GM19351 (cell line): Measurements from ENCODE around the gene GEMIN7.

Source experiments
- ATAC-seq: cut with Tn5 transposase; IDR thresholded peaks from one replicate; pipeline ENCODE4 v1.9.1; 2021; ENCODE audit warnings: mild to moderate bottlenecking, moderate library complexity; ENCODE audit not compliant: unreplicated experiment

GEMIN7 gene, protein sequence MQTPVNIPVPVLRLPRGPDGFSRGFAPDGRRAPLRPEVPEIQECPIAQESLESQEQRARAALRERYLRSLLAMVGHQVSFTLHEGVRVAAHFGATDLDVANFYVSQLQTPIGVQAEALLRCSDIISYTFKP

GRCh38 chr19:45079063-45079910 lies at the start of gene GEMIN7:
Gene GEMIN7 (plus strand): TSS chr19:45079260. CDS start chr19:45090115, 10,855 bp downstream.
- ATAC-seq: peak; percentile 30

GRCh38 chr19:45030825-45031224 lies 48.2 kb upstream of the GEMIN7 start:
- no peak for ATAC-seq

DNA sequence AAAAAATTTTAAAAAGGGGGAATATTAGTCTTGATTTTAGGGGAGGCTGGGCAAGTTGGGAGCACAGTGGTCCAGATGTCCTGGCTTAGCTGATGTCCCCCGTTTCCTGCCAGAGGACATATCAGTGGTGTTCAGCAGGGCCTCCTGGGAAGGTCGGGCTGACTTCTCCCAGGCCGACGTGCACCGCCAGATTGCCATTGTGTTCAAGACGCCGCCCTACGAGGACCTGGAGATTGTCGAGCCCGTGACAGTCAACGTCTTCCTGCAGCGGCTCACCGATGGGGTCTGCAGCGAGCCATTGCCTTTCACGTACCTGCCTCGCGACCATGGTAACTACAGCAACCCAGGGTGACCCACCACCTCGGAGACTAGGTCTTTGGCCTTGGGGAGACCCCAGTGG lies 46.6 kb upstream of the GEMIN7 start:
- ATAC-seq: no peak

DNA sequence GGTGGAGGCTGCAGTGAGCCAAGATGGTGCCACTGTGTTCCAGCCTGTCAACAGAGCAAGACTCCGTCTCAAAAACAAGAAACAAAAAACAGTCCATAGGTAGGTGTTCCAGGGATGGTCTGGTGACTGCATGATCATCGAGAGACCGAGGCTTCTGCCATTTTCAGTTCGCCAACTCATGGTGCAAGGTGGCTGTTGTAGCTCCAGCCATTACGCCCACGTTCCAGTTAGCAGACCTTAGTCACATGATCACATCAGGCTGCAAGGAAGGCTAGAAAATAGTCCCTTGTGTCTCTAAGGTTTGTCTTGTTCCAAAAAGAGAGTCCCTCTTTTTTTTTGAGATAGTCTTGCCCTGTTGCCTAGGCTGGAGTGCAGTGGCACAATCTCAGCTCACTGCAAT lies 43.3 kb upstream of the GEMIN7 start:
- no peak for ATAC-seq

GRCh38 chr19:45037393-45038169 lies 41.5 kb upstream of the GEMIN7 start:
- no peak for ATAC-seq

DNA sequence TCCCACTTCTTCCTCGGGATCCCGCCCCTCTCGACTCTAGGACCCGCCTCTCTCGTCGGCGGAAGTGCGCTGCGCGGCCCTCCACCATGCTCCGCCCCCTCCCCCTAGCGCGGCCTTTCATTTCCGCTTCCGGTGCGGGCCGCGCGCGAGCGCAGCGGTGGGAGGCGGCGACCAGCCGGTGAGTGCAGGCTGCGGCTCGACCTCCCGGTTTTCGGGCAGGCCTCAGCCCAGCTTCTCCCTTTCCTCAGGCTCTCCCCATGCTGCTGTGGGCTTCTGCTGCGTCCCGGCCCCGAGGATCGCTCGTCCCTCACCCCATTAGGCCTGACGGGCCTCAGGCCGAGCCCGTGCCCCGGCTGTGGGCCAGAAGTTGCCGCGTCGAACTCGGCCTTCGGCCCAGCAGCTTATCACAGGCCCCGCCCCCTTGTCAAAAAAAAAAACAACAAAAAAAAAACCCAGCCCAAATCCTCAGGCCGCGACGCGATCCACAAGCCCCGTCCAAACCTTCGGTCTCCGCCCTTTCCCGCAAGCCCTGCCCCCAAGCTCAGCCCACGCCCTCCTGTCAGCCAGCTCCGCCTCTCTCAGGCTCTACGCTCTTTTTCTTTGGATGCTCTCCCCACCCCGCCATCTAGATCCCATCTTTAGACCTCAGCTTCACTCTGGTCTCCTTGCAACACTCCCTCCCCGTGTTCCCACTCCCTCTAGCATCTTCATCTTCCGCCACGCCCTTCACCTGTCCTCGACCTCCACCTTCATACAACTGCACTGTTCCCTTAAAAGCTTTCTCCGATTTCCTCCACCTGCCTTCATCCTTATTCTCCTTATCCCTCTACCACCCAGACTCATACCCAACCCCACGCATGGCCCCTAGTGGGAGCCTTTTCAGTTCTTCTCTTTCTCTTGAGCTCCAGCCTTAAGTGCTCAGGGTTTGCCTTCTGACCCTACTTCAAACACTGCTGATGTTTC lies 39.8 kb upstream of the GEMIN7 start, which contains the start of gene CLASRP:
Gene CLASRP, plus strand, starts transcription at position 115 of the 963 bp plus-strand sequence. CDS start 1,168 bp downstream, outside the sequence.
- ATAC-seq: peak; percentile 88

- no peak for ATAC-seq
Measured at GRCh38 chr19:45040059-45040771, 38.8 kb upstream of the GEMIN7 start.

DNA sequence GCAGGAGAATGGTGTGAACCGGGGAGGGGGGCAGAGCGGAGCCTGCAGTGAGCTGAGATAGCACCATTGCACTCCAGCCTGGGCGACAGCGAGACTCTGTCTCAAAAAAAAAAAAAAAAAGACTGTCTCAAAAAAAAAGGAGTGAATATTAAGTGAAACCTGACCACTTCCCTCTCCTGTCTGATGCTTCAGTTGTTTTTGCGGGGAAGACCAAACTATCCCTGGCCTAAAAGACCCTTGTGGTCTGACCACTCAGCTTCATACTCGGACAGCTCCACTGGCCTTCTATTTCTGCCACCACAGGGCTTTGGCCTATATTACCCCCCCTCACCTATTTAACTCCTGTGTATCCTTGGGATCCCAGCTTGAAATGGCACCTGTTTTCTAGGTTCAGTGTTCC lies 37.9 kb upstream of the GEMIN7 start:
- ATAC-seq: no peak

DNA sequence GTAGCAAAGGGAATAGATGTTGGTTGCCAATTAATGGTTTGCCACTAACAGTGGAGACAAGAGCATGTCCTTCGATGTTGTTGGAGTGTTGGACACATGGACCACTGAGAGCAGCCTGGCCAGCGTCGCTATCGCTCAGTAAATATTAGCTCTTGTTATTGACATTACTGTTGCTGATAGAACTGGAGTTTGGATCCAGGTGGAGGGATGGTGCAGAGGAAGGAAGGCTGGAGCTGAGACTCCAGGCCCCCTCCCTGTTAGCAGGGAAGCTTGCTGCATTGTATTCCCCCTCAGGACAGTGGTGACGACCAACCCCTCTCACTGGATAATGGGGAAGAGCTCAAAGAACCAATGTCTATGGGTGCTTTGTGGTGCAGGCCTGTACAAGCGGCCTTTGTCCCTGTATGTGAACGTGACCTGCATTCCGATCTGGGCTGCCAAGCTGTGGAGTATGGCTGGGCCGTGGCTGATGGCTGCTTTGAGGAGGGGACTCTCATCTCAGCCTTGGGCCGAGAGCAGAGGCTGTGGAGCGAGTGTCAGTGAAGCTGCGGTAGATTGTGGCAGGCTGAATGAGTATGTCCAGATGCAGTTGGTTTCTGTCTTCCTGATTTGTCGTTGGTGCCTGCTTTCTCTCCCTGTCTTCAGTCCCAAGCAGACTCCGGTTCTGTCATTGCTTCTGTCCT lies 33.2 kb upstream of the GEMIN7 start:
- no peak for ATAC-seq

GRCh38 chr19:45046355-45046754 lies 32.7 kb upstream of the GEMIN7 start:
- ATAC-seq: no peak

- ATAC-seq: peak; percentile 56
Measured at GRCh38 chr19:45047188-45047797, 31.8 kb upstream of the GEMIN7 start.

GRCh38 chr19:45049073-45049736 lies 29.9 kb upstream of the GEMIN7 start:
- ATAC-seq: no peak

DNA sequence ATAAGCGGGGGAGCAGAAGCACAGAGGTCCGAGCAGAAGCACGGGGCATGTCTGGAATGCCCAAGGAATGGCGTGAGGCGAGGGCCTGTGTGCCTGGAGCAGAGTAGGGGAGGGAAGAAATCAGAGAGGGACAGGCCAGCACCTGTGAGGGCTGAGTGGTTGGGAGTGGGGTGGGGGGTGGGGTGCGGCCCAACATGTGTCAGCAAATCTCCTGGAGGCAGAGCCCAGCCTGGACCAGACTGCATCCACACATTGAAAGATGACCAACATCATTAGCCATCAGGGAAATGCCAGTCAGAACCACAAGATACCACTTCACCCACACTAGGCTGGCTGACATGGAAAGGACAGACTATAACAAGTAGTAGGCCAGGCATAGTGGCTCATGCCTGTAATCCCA lies 29.0 kb upstream of the GEMIN7 start:
- ATAC-seq: no peak

DNA sequence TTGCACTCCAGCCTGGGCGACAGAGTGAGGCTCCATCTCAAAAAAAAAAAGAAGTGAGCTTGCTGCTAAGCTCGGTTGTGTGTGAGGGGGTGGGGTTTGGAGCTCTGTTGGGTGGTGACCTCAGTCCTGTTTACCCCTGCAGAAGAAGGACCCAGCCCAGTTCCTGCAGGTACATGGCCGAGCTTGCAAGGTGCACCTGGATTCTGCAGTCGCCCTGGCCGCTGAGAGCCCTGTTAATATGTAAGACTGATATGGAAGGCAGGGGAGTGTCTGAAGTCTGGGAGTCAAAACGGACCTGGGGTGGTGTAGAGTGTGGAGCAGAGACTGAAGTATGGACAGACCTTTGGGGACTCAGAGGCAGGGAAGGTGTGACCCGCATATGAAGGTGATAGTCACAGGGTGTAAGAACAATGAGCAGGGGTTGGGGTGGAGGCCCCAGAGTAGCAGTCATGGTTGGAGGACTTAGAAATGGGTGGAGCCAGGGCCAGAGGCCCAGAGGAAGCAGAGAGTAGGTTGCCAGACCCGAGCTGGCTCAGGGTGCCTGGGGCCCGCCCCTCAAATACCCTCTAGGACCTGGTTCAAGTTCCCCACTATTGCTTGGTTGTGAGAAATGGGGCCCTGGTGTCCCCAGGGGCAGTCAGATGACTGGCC lies 27.0 kb upstream of the GEMIN7 start:
- peak; percentile 49 for ATAC-seq

DNA sequence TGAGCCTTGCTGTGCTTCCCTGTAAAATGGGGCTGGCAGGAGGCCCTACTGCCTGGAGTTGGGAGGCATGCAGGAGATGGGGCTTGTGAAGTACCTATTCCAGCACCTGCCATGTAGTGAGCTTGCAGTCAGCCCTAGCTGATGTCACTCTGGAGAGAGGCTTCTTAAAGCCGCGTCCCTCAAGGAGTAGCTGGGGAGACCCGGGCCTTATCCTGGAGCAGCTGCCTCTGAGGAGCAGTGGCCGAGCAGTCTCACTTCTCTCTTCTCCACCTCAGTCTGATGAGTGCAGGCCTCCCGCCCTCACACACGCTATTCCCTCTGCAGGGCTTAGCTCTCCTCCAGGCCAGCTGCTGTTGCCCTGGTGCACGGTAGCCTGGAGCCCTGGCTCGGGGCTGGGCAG lies 22.2 kb upstream of the GEMIN7 start:
- no peak for ATAC-seq

DNA sequence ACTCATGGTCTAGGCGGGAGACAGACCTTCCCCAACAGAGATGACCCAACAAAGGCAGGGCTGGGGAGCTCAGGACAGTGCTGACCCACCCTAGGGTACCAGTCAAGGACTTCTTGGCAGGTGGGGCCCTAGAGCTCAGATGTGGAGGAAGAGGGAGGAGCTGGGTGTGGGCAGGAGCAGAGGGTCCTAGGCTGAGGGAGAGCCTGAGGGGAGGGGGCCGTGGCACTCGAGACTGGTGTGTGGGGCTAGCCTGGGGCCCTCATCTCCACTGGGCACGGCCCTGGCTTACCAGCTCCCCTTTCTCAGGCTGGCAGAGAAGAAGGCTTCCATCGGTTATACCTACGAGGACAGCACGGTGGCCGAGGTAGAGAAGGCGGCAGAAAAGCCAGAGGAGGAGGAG lies 21.6 kb upstream of the GEMIN7 start:
- no peak for ATAC-seq

DNA sequence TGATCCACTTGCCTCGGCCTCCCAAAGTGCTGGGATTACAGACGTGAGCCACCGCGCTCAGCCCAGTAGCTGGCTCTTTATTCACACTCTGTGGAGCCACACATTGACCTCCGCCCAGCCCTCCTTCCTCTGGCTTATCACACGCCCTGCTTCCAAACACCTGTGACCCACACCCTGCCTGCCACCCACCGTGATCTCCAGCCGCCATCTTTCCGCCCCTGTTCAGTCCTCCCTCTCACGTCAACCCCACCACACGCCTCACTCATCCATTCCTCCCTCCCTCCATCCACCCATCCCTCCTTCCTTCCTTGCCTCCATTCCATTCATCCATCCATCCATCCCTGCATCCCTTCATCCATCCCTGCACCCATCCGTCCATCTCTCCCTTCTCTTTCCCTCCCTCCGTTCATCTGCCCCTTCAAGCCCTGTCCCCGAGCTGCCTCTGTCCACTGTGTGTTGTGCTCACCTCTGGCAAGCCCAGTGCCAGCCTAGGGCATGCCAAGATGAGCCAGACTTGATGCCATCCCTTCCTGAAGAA lies 20.4 kb upstream of the GEMIN7 start:
- ATAC-seq: no peak
